Globus pallidus (tissue), 1 donor: Measurements from ENCODE around the gene UCK2.

Experiments
- DNase-seq: peaks from one replicate; pipeline ENCODE4 v3.0.0-alpha.2; 2015; ENCODE audit warnings: low spot score

The UCK2 gene

GRCh38 chr1:165834881-165835280, 7.5 kb downstream of the UCK2 start:
- DNase-seq, result no peak

- no peak for DNase-seq
Measured at GRCh38 chr1:165836664-165837482, 9.5 kb downstream of the UCK2 start.

DNA sequence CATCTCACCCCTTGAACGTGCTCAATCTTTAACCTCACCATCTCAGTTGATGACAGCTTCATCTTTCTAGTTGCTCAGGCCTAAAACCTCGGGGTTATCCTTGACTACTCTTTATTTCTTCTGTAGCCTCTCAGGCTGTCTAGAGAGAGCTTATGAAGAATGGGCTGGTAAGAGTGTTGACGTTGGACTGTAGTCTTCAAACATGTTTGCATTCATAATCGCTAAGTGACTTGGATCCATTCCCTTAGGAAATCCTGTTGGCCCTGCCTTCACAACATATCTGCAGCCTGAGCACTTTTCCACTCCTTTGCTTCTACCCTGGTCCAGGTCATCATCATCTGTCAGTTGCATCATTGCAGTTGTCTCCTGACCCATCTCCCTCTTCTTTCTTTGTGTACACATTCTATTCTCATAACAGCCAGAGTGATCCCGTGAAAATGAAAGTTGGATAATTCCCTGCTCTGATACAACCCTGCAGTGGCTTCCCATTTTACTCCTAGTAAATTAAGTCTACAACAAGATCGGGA, 10.5 kb downstream of the UCK2 start:
- DNase-seq, result no peak

GRCh38 chr1:165840423-165840822, 13.0 kb downstream of the UCK2 start:
- DNase-seq, result no peak

DNA sequence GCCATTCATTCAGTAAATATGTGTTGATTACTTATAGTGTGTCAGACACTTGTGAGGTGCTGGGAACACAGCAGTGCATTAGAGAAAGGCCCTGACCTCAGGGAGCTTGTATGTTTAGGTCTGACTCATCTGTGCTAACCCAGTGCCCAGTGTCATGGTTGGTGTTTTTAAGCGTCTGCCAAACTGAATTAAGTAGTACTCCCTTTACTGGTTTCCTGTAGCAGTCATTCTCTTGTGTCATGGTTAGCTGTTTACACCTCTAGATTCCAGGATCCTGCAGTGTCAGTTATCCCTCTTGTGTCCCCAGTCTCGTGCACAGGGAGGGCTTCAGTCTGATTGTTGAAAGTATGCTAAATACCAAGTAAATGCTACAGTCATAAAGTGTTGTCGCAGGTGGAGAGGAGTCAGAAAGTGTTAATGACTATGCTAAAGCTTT, 14.2 kb downstream of the UCK2 start:
- no peak for DNase-seq

GRCh38 chr1:165842023-165842670, 14.7 kb downstream of the UCK2 start:
- DNase-seq, result no peak

- no peak for DNase-seq
Measured at GRCh38 chr1:165842671-165843129, 15.3 kb downstream of the UCK2 start.

DNA sequence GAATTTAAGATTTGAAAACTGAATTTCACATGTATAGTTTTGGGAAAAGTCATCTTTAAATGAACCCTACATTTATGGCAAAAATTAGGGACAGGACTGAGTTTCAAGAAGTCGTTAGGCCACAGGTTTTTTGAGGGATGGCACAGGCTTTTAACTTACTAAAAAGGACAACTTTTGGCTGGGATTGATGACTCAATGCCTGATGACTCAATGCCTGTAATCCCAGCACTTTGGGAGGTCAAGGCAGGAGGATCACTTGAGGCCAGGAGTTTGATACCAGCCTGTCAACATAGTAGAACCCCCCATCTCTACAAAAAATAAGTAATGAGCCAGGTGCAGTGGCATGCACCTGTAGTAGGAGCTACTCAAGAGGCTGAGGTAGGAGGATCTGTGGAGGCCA, 15.9 kb downstream of the UCK2 start:
- no peak for DNase-seq

- DNase-seq, result no peak
Measured at GRCh38 chr1:165844114-165844798, 16.8 kb downstream of the UCK2 start.

DNA sequence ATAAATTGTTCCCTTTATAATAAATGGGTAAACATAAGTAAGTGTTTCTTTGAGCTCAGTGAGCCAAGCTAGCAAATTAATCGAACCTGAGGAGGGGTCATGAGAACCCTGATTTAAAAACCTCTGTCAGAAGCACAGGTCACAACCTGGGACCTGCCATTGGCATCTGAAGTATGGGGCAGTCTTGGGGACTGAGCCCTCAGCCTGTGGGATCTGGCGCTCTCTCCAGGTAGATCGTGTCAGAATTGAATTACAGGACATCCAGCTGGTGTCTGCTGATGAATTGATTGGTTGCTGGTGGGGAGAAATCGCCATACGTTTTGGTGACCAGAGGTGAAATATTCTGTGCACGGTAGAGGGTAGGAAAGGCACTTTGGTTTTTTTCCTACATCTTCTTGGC, 17.5 kb downstream of the UCK2 start:
- DNase-seq, result no peak

- no peak for DNase-seq
Measured at GRCh38 chr1:165845569-165845968, 18.2 kb downstream of the UCK2 start.

DNA sequence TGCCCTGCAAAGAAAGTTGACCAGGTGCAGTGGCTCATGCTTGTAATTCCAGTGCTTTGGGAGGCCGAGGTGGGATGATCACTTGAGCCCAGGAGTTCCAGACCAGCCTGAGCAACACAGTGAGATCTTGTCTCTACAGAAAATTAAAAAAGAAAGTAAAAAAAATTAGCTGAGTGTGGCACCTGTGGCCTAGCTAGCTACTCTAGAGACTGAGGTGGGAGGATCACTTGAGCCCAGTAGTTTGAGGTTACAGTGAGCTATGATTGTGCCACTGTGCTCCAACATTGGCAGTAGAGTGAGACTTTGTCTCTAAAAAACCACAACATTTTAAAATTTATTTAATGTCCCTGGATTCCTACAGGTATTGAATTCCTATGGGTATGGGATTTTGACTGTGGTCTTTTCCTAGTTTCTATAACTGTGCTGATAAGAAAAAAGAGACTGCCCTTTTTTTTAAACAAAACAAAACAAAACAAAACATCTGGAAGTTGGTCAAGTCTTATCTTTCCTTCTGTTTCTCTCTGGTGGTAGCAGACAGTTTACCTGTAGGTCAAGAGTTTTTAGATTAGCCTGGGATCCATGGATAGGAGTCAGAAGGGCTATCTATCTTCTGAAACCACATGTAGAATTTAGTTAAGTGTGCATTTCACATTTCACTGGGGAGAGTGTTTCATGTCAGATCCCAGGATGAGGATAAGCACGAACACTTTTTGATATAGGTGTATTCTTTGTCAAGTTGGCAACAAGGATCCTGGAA, 18.8 kb downstream of the UCK2 start:
- DNase-seq, result no peak

- DNase-seq, result no peak
Measured at GRCh38 chr1:165847486-165847885, 20.1 kb downstream of the UCK2 start.

DNA sequence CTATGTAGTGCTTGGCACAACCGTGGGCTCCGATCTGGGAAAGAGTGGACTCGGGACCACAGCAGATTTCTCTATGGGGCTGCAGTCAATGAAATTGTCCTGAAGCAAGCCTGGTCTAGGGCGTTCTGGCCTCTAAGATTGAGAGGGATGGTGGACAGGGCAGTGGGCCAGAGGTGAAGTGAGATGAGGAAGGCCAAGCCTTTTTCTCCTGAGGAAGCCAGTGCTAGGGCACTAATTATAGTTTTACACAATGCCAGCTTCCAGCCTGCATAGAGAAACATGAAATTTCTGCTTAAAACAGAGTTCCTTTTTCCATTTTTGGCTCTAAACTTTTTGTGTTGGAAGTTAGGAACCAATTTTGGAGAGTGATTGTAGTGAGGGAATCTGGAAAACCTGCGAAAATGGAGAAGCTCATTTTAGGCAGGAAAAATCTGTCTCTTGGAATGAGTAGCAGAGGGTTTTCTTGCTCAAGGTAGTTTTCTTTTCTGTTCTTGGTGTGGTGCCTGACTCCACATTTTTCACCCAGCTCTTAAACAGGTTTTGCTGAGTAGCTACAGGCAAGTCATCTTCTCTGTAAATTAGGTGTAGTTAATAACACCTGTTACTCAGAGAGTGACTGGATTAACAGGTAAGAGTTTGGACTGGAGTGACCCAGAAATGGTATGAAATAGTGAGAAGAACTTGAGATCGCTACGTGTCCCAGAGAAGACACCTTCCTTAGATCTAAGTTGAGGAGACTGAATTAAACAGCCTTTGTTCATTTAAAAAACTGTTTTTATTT, 22.1 kb downstream of the UCK2 start:
- no peak for DNase-seq

DNA sequence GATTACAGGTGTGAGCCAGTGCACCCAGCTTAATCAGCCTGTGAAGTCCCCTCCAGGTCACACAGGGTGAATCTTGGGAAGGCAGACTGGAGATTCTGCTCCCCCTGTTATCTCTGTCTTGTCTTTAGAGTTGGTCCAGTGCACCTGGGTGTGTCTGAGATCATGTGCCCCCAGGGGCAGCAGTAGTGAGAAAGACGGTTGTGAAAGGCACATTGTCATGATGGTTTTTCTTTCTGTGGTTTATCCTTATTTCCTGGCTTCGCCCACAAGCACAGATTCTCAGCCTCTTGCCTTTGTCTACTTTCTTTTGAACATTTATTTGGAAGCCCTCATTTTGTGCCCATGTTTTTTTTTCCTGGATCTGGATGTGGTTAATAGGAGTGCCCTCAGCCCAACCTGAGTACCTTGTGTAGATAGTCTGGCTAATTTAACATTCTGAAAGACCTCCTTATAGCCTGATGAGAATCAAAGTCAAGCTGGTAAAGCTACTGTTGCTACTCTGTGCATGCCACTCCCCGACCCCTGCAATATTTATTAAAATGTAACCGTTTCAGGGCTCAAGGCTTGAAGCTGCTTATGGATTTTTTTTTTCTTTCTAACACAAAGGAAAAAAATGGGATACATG, 23.7 kb downstream of the UCK2 start:
- DNase-seq, result no peak

- no peak for DNase-seq
Measured at GRCh38 chr1:165852871-165853270, 25.5 kb downstream of the UCK2 start.

- no peak for DNase-seq
Measured at GRCh38 chr1:165853528-165854075, 26.2 kb downstream of the UCK2 start.

DNA sequence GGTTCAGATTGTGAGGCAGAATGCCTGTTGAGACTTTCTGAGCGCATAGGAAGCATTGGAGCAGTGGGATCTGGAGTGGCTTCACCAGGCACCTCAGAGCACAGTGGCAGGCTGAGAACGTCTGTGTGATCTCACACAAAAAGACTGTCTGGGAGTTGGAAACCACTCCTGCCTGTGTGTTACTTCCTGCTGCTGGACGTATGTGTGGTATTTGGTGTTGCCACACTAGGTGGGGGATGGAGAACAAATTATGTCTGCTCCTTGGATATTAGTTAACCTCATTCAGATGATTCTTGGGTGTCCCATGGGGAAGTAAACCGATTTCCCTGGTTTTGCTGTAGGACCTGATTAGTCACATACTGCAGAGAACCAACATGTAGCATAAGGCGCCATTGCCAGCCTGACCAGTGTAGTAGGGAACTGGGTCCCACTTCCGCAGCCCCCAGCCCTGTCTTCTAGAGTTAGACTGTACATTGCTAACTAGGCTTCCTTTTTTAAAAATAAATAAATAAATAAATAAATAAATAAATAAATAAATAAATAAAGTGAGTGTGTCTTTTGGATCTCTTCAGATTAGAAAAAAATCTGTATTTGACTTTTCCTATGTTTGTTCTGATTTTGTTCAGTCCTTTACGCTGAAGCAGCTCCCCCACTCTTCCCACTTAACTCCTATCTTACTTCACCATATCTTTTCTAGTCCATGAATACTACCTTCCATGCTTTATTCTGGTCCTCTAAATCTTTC, 26.9 kb downstream of the UCK2 start:
- DNase-seq, result no peak

GRCh38 chr1:165855010-165855838, 27.8 kb downstream of the UCK2 start:
- peak; percentile 10 for DNase-seq
